Activated naive CD8-positive, alpha-beta T cell treated with anti-CD3 and anti-CD28 coated beads for 36 hours (primary cell): ENCODE measurements around the gene SGCE. TPM values are rescaled to one million over a fixed set of nuclear protein-coding genes. Genes with fewer than 3 reads are reported as not detected.

Experiments used
- DNase-seq: peaks from one replicate; pipeline ENCODE4 v3.0.0; 2021
- H3K27ac Mint-ChIP-seq: one replicate; pipeline ENCODE4 v1.8.0; 2022; ENCODE audit warnings: mild to moderate bottlenecking, moderate library complexity, mixed read lengths
- H3K27me3 Mint-ChIP-seq: one replicate; pipeline ENCODE4 v1.8.0; 2022; ENCODE audit warnings: mild to moderate bottlenecking, mixed read lengths
- H3K36me3 Mint-ChIP-seq: one replicate; pipeline ENCODE4 v1.8.0; 2021; ENCODE audit warnings: mild to moderate bottlenecking, mixed read lengths
- H3K4me1 Mint-ChIP-seq: one replicate; pipeline ENCODE4 v1.8.0; 2021; ENCODE audit warnings: mixed read lengths
- H3K4me3 Mint-ChIP-seq: one replicate; pipeline ENCODE4 v1.8.0; 2022; ENCODE audit warnings: mild to moderate bottlenecking, moderate library complexity, mixed read lengths
- H3K9me3 Mint-ChIP-seq: one replicate; pipeline ENCODE4 v1.8.0; 2022; ENCODE audit warnings: mixed read lengths
- total RNA-seq, 2 experiments: library from RNA; stranded (reverse); gene quantifications; one replicate each; pipeline ENCODE4 v1.2.3, GENCODE V29; 2021

SGCE gene
- total RNA-seq, 2 experiments from 2014 or later, result 0.19 TPM; not detected in 1

DNA sequence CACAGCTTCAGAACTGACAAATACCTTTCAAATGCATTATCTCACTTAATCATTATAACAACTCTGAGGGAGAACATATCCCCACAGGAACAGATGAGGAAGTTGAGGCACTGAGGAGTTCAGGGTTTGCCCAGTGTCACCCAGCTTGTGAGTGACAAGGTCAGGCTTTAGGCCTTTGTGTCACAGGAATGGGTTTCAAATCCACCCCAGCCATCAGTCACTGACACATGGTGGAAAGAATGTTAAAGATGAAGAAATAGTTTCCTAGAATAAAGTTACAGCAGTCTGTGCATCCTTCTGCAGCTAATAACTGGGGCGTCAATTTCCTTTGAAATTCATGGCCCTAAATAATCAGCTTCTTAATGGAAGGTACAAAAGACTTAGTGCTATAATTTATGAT, 37.8 kb downstream of the SGCE start:
- Mint-ChIP-seq H3K27me3 (peaks cover 5% of the 10 kb centered on the region), H3K4me3 (no peak overlapping the region), H3K4me1 (peaks cover 10% of the 10 kb centered on the region), H3K27ac (no peak overlapping the region), H3K9me3 (no peaks in the 10 kb centered on the region), H3K36me3 (no peaks in the 10 kb centered on the region)
- DNase-seq, result no peak

- Mint-ChIP-seq H3K27me3 (peaks cover 5% of the 10 kb centered on the region), H3K9me3 (no peaks in the 10 kb centered on the region), H3K4me1 (peaks cover 10% of the 10 kb centered on the region), H3K27ac (no peak overlapping the region), H3K4me3 (no peak overlapping the region), H3K36me3 (no peaks in the 10 kb centered on the region)
- DNase-seq, result no peak
Observed at GRCh38 chr7:94616855-94617254, 39.1 kb downstream of the SGCE start.

- Mint-ChIP-seq H3K27me3 (peaks cover 5% of the 10 kb centered on the region), H3K4me1 (peaks cover 2% of the 10 kb centered on the region), H3K27ac (no peak overlapping the region)
Observed at GRCh38 chr7:94615666-94616065, 40.3 kb downstream of the SGCE start.

GRCh38 chr7:94612661-94613060, 43.3 kb downstream of the SGCE start:
- Mint-ChIP-seq H3K4me3 (no peak overlapping the region), H3K4me1 (no peaks in the 10 kb centered on the region), H3K36me3 (no peaks in the 10 kb centered on the region), H3K27me3 (peaks cover 18% of the 10 kb centered on the region), H3K9me3 (peaks cover 6% of the 10 kb centered on the region), H3K27ac (no peak overlapping the region)
- DNase-seq, result no peak

More at GRCh38 chr7:94615666-94616065, 40.3 kb downstream of the SGCE start:
- no peaks in the 10 kb centered on the region for H3K36me3 Mint-ChIP-seq
- DNase-seq, result no peak
- no peak overlapping the region for H3K4me3 Mint-ChIP-seq
- H3K9me3 Mint-ChIP-seq, result no peaks in the 10 kb centered on the region

DNA sequence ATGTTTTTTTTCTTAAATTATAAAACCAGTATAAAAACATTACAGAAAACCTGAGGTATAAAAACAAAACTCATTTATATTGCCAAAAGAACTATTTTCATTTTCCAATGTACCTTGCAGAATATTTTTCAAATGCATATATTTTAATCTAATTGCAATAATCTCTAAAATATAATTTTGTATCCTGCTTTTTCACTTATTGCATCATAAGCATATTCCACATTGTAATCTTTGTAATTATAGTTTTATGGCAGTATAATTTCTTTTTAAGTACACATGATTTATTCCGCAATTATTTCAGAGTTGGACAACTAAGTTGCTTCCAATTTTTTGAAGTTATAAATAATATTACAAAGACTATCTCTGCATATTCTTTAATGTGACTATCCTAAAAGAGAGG, 43.7 kb downstream of the SGCE start:
- Mint-ChIP-seq H3K4me1 (no peaks in the 10 kb centered on the region), H3K9me3 (peaks cover 7% of the 10 kb centered on the region), H3K27me3 (peaks cover 18% of the 10 kb centered on the region), H3K36me3 (no peaks in the 10 kb centered on the region), H3K27ac (no peak overlapping the region), H3K4me3 (no peak overlapping the region)
- DNase-seq, result no peak

GRCh38 chr7:94609561-94609960, 46.4 kb downstream of the SGCE start:
- Mint-ChIP-seq H3K9me3 (peaks cover 14% of the 10 kb centered on the region), H3K4me3 (no peak overlapping the region), H3K27ac (no peak overlapping the region), H3K27me3 (peaks cover 21% of the 10 kb centered on the region), H3K36me3 (no peaks in the 10 kb centered on the region), H3K4me1 (peaks cover 4% of the 10 kb centered on the region)
- DNase-seq, result no peak

DNA sequence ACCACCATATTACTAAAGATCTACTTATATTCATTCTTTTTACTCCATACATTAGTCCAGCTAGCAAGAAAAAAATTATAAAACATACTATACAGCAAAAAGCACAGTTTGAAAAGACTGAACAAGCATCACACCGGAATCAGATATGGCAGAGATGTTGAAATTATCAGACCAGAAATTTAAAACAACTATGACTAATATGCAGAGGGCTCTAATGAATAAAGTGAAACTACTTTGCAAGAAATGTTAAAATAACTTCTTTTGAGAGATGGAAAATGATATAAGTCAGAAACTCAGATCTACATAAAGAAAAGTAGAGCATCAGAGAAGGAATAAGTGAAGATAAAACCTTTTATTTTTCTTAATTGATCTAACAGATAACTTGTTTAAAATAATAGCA, 50.9 kb downstream of the SGCE start:
- Mint-ChIP-seq H3K4me3 (no peak overlapping the region), H3K36me3 (no peaks in the 10 kb centered on the region), H3K27ac (no peak overlapping the region), H3K9me3 (peaks cover 14% of the 10 kb centered on the region), H3K4me1 (peaks cover 4% of the 10 kb centered on the region), H3K27me3 (peaks cover 16% of the 10 kb centered on the region)
- DNase-seq, result no peak

GRCh38 chr7:94602181-94602580, 53.8 kb downstream of the SGCE start:
- no peak for DNase-seq
- Mint-ChIP-seq H3K27me3 (peaks cover 4% of the 10 kb centered on the region), H3K27ac (no peak overlapping the region), H3K9me3 (peaks cover 6% of the 10 kb centered on the region), H3K36me3 (no peaks in the 10 kb centered on the region), H3K4me3 (no peak overlapping the region), H3K4me1 (peaks cover 4% of the 10 kb centered on the region)

GRCh38 chr7:94600267-94600666, 55.7 kb downstream of the SGCE start:
- H3K36me3 Mint-ChIP-seq, result no peaks in the 10 kb centered on the region
- H3K4me1 Mint-ChIP-seq, result peaks cover 9% of the 10 kb centered on the region
- no peak overlapping the region for H3K4me3 Mint-ChIP-seq
- no peak for DNase-seq
- no peaks in the 10 kb centered on the region for H3K9me3 Mint-ChIP-seq
- no peaks in the 10 kb centered on the region for H3K27me3 Mint-ChIP-seq
- no peak overlapping the region for H3K27ac Mint-ChIP-seq

- Mint-ChIP-seq H3K27me3 (no peaks in the 10 kb centered on the region), H3K27ac (no peak overlapping the region)
Observed at GRCh38 chr7:94595717-94596116, 60.2 kb downstream of the SGCE start.

DNA sequence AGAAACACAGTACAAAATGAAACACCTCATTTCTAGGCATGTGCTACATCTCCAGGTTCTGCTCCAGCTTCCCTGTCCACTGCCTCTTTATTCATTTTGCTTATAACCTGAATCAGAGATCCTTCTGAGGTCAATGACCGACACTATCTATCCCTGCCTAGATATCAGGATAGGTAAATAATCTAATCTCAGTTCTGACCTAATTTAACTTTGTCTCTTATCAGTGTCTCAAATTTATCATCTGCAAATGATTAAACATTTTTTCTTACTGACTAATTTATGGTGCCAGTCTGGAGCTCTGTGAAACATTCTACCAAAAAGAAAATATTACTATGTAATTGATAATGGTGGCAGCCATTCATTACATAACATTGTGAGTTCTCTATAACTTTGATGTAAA, 61.1 kb downstream of the SGCE start:
- Mint-ChIP-seq H3K9me3 (no peaks in the 10 kb centered on the region), H3K27me3 (no peaks in the 10 kb centered on the region), H3K36me3 (no peaks in the 10 kb centered on the region), H3K27ac (no peak overlapping the region), H3K4me1 (peaks cover 5% of the 10 kb centered on the region), H3K4me3 (no peak overlapping the region)
- no peak for DNase-seq

More at GRCh38 chr7:94595717-94596116, 60.2 kb downstream of the SGCE start:
- no peak for DNase-seq
- no peaks in the 10 kb centered on the region for H3K36me3 Mint-ChIP-seq
- no peak overlapping the region for H3K4me3 Mint-ChIP-seq
- H3K4me1 Mint-ChIP-seq, result peaks cover 5% of the 10 kb centered on the region
- H3K9me3 Mint-ChIP-seq, result no peaks in the 10 kb centered on the region

DNA sequence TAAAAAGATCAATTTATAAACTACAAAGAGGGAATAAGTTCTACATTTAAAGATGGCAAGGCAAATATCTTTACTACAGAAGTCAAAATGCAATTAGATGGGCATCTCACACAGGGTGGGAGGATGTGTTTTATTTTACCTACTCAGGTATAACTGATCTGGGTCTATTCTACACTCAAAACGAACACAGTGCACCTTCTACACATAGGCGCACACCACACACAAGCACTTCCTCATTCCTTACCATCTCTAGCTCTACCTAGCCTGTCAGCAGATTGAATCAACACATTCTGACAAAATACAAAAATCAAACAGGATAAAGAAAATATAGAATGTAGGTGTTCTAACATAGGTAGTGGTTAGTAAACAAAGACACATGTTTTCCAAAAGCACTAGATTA, 64.8 kb downstream of the SGCE start:
- no peak overlapping the region for H3K4me3 Mint-ChIP-seq
- no peaks in the 10 kb centered on the region for H3K9me3 Mint-ChIP-seq
- no peaks in the 10 kb centered on the region for H3K27me3 Mint-ChIP-seq
- H3K4me1 Mint-ChIP-seq, result peaks cover 5% of the 10 kb centered on the region
- DNase-seq, result no peak
- peaks cover 5% of the 10 kb centered on the region for H3K36me3 Mint-ChIP-seq
- no peak overlapping the region for H3K27ac Mint-ChIP-seq

GRCh38 chr7:94590526-94591162, 65.3 kb downstream of the SGCE start:
- H3K4me3 Mint-ChIP-seq, result no peak overlapping the region
- H3K9me3 Mint-ChIP-seq, result no peaks in the 10 kb centered on the region
- H3K4me1 Mint-ChIP-seq, result peaks cover 2% of the 10 kb centered on the region
- H3K27me3 Mint-ChIP-seq, result no peaks in the 10 kb centered on the region
- DNase-seq, result no peak
- no peak overlapping the region for H3K27ac Mint-ChIP-seq
- H3K36me3 Mint-ChIP-seq, result peaks cover 5% of the 10 kb centered on the region

GRCh38 chr7:94588075-94588474, 67.9 kb downstream of the SGCE start:
- no peak overlapping the region for H3K27ac Mint-ChIP-seq
- H3K4me3 Mint-ChIP-seq, result no peak overlapping the region
- H3K4me1 Mint-ChIP-seq, result no peaks in the 10 kb centered on the region
- H3K9me3 Mint-ChIP-seq, result no peaks in the 10 kb centered on the region
- H3K36me3 Mint-ChIP-seq, result peaks cover 5% of the 10 kb centered on the region
- no peak for DNase-seq
- H3K27me3 Mint-ChIP-seq, result no peaks in the 10 kb centered on the region

DNA sequence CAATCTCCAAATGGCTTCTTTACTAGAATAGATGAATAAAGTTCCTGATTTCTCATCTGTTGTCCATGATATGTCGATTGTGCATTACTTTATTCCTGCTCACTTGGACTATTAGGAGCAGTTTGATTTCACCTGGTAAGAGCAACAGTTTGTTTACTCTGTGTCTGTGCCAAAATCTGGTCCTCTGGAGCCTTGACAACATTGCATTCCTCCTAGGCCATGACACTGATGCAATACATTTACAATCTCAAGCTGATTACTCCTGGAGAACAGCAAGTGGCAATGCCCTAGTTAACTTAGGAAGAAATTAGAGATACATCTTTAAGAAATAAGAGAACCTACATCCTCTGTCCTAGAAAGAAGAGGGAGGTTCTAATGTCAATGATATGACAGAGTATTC, 71.8 kb downstream of the SGCE start:
- H3K9me3 Mint-ChIP-seq, result peaks cover 5% of the 10 kb centered on the region
- H3K4me3 Mint-ChIP-seq, result no peak overlapping the region
- no peaks in the 10 kb centered on the region for H3K4me1 Mint-ChIP-seq
- DNase-seq, result no peak
- H3K36me3 Mint-ChIP-seq, result peaks cover 14% of the 10 kb centered on the region
- no peaks in the 10 kb centered on the region for H3K27me3 Mint-ChIP-seq
- no peak overlapping the region for H3K27ac Mint-ChIP-seq

GRCh38 chr7:94580601-94581000, 75.3 kb downstream of the SGCE start:
- Mint-ChIP-seq H3K36me3 (peaks cover 36% of the 10 kb centered on the region), H3K27ac (no peak overlapping the region), H3K4me3 (no peak overlapping the region), H3K4me1 (no peaks in the 10 kb centered on the region), H3K9me3 (peaks cover 9% of the 10 kb centered on the region), H3K27me3 (no peaks in the 10 kb centered on the region)
- no peak for DNase-seq
